GM04503 (cell line): ENCODE measurements around the gene CDC45.

Experiments used
- DNase-seq: peaks from one replicate; pipeline ENCODE4 v3.0.0-alpha.2; 2012; ENCODE audit warnings: low read depth

The CDC45 gene

GRCh38 chr22:19448076-19448607, 31.6 kb upstream of the CDC45 start:
- DNase-seq, result no peak

GRCh38 chr22:19448739-19449421, 30.8 kb upstream of the CDC45 start:
- DNase-seq, result no peak

- no peak for DNase-seq
Observed at GRCh38 chr22:19449422-19449767, 30.3 kb upstream of the CDC45 start.

- DNase-seq, result no peak
Observed at GRCh38 chr22:19450363-19451175, 29.2 kb upstream of the CDC45 start.

- no peak for DNase-seq
Observed at GRCh38 chr22:19451570-19451969, 28.1 kb upstream of the CDC45 start.

GRCh38 chr22:19453718-19454117, 26.0 kb upstream of the CDC45 start:
- no peak for DNase-seq

- no peak for DNase-seq
Observed at GRCh38 chr22:19454156-19454555, 25.6 kb upstream of the CDC45 start.

GRCh38 chr22:19455033-19455432, 24.7 kb upstream of the CDC45 start:
- no peak for DNase-seq

- DNase-seq, result no peak
Observed at GRCh38 chr22:19455585-19456370, 23.9 kb upstream of the CDC45 start.

GRCh38 chr22:19456541-19456940, 23.2 kb upstream of the CDC45 start:
- no peak for DNase-seq

GRCh38 chr22:19457828-19458428, 21.8 kb upstream of the CDC45 start:
- no peak for DNase-seq

- DNase-seq, result no peak
Observed at GRCh38 chr22:19460036-19460435, 19.7 kb upstream of the CDC45 start.

GRCh38 chr22:19461506-19461905, 18.2 kb upstream of the CDC45 start:
- no peak for DNase-seq

GRCh38 chr22:19463008-19463407, 16.7 kb upstream of the CDC45 start:
- DNase-seq, result no peak

- DNase-seq, result peak; percentile 40
Observed at GRCh38 chr22:19463491-19464469, 15.9 kb upstream of the CDC45 start.

GRCh38 chr22:19464546-19464945, 15.2 kb upstream of the CDC45 start:
- DNase-seq, result no peak

- no peak for DNase-seq
Observed at GRCh38 chr22:19464975-19465374, 14.7 kb upstream of the CDC45 start.

GRCh38 chr22:19466126-19466716, 13.5 kb upstream of the CDC45 start:
- DNase-seq, result no peak

GRCh38 chr22:19466848-19467752, 12.6 kb upstream of the CDC45 start:
- DNase-seq, result no peak

- no peak for DNase-seq
Observed at GRCh38 chr22:19467912-19468311, 11.8 kb upstream of the CDC45 start.
